ENCODE data around the gene ZBTB46.

ZBTB46 gene

DNA sequence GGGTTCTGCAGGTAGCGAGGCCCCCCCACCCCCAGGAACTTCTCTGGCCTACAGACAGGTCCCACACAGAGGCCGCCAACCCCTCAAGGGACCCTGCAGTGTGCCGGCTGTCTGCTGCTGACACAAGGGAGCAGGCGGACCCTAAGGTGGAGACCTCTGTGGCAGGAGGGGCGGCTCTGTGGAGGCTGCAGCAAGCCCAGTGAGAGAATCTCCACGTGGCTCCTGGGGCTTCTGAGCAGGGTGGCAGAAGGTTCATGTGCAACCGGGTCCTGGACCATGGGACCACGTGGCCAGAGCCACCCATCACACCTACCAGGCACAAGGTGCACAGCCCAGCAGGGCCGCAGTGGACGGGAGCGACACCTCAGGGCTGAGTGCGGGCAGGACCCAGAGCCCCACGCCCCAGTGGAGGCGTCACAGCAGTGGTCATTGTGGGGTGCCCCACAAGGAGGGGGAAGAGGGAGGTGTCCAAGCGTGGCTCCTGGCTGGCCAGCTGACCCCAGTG, 127.5 kb downstream of the ZBTB46 start:
- H2AFZ ChIP-seq (ENCODE audit: low read depth): no peak overlapping the region
- H3K79me2 ChIP-seq (ENCODE audit: insufficient read depth, low read depth): peaks cover 20% of the 10 kb centered on the region; the same call in 1 of the 2 replicates
- H3K4me3 ChIP-seq (IDR thresholded peaks at IDR 0.05; ENCODE audit: insufficient read depth, low read depth, low read length): no peak overlapping the region
- peaks cover 3% of the 10 kb centered on the region; the same call in 1 of the 2 replicates for H4K20me1 ChIP-seq (ENCODE audit: insufficient read depth)
- peaks cover 13% of the 10 kb centered on the region for H3K4me1 ChIP-seq (ENCODE audit: low read depth, poor library complexity, severe bottlenecking)
- no peak overlapping the region for H3K4me2 ChIP-seq
- H3K27ac ChIP-seq: no peak overlapping the region
- H3K36me3 ChIP-seq (ENCODE audit: insufficient read depth): no peaks in the 10 kb centered on the region
- no peak overlapping the region for H3K9ac ChIP-seq
- TF ChIP-seq, protein P1, sequence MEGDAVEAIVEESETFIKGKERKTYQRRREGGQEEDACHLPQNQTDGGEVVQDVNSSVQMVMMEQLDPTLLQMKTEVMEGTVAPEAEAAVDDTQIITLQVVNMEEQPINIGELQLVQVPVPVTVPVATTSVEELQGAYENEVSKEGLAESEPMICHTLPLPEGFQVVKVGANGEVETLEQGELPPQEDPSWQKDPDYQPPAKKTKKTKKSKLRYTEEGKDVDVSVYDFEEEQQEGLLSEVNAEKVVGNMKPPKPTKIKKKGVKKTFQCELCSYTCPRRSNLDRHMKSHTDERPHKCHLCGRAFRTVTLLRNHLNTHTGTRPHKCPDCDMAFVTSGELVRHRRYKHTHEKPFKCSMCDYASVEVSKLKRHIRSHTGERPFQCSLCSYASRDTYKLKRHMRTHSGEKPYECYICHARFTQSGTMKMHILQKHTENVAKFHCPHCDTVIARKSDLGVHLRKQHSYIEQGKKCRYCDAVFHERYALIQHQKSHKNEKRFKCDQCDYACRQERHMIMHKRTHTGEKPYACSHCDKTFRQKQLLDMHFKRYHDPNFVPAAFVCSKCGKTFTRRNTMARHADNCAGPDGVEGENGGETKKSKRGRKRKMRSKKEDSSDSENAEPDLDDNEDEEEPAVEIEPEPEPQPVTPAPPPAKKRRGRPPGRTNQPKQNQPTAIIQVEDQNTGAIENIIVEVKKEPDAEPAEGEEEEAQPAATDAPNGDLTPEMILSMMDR (conservative IDR thresholded peaks at IDR 0.05; ENCODE audit: low read depth, low read length): no peak
- no peaks in the 10 kb centered on the region for H3K27me3 ChIP-seq (ENCODE audit: insufficient read depth, low read depth)

DNA sequence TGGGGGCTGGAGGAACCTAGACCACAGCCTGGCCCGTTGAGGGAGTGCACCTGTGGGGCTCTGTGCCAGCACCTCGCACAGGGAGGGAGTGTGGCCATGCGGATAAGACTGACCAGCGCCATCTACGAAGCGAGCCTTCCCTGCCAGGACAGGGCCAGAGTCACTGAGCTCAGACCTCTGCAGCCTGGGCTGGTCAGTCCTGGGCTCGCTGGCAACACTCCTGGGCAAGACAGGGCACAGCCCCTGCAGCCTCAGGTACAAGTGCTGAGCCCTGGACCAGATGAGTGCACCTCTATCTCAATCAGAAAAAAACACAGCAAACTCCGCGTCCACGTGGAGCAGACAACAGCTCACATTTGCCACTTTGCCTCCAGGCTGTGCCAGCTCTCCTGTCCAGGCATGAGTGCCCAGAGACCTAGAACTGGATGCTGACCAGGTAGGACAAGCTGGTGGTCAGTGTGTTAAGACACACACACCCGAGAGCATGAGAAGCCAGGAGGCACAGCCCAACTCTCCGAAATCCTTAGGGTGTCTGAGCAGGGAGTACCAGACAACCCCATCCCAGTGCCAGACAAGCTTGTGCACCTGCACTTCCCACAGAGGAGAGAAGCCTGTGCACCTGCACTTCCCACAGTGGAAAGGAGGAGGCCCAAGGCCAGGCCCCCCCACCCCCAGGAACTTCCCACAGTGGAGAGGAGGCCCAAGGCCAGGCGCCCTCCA, 128.2 kb downstream of the ZBTB46 start:
- H3K27ac ChIP-seq: no peak overlapping the region
- peaks cover 12% of the 10 kb centered on the region for H3K4me1 ChIP-seq (ENCODE audit: low read depth, poor library complexity, severe bottlenecking)
- no peaks in the 10 kb centered on the region for H3K36me3 ChIP-seq (ENCODE audit: insufficient read depth)
- H3K27me3 ChIP-seq (ENCODE audit: insufficient read depth, low read depth): no peaks in the 10 kb centered on the region
- H3K4me3 ChIP-seq (IDR thresholded peaks at IDR 0.05; ENCODE audit: insufficient read depth, low read depth, low read length): no peak overlapping the region
- no peak overlapping the region for H3K9ac ChIP-seq
- no peak overlapping the region for H3K4me2 ChIP-seq
- H3K79me2 ChIP-seq (ENCODE audit: insufficient read depth, low read depth): peaks cover 18% of the 10 kb centered on the region; the same call in 1 of the 2 replicates
- TF ChIP-seq, protein P1 (conservative IDR thresholded peaks at IDR 0.05; ENCODE audit: low read depth, low read length): no peak
- no peak overlapping the region for H2AFZ ChIP-seq (ENCODE audit: low read depth)
- H4K20me1 ChIP-seq (ENCODE audit: insufficient read depth): 0 out of 2 replicates have a peak, but pooled peaks cover 3% of the 10 kb centered on the region

GRCh38 chr20:63702036-63702665, 128.9 kb downstream of the ZBTB46 start:
- peaks cover 12% of the 10 kb centered on the region for H3K4me1 ChIP-seq (ENCODE audit: low read depth, poor library complexity, severe bottlenecking)
- H3K4me2 ChIP-seq: no peak overlapping the region
- H3K36me3 ChIP-seq (ENCODE audit: insufficient read depth): no peaks in the 10 kb centered on the region
- H3K9ac ChIP-seq: no peak overlapping the region
- H3K27ac ChIP-seq: no peak overlapping the region
- H4K20me1 ChIP-seq (ENCODE audit: insufficient read depth): 0 out of 2 replicates have a peak, but pooled peaks cover 3% of the 10 kb centered on the region
- TF ChIP-seq, protein P1 (conservative IDR thresholded peaks at IDR 0.05; ENCODE audit: low read depth, low read length): no peak
- no peaks in the 10 kb centered on the region for H3K27me3 ChIP-seq (ENCODE audit: insufficient read depth, low read depth)
- H3K4me3 ChIP-seq (IDR thresholded peaks at IDR 0.05; ENCODE audit: insufficient read depth, low read depth, low read length): no peak overlapping the region
- H2AFZ ChIP-seq (ENCODE audit: low read depth): no peak overlapping the region
- H3K79me2 ChIP-seq (ENCODE audit: insufficient read depth, low read depth): peaks cover 17% of the 10 kb centered on the region; the same call in 1 of the 2 replicates

- H4K20me1 ChIP-seq (ENCODE audit: insufficient read depth): 0 out of 2 replicates have a peak, but pooled peaks cover 2% of the 10 kb centered on the region
- H3K27me3 ChIP-seq (ENCODE audit: insufficient read depth, low read depth): no peaks in the 10 kb centered on the region
- H2AFZ ChIP-seq (ENCODE audit: low read depth): no peak overlapping the region
- TF ChIP-seq, protein P1 (conservative IDR thresholded peaks at IDR 0.05; ENCODE audit: low read depth, low read length): no peak
- H3K4me1 ChIP-seq (ENCODE audit: low read depth, poor library complexity, severe bottlenecking): peaks cover 10% of the 10 kb centered on the region
- peaks cover 11% of the 10 kb centered on the region; the same call in 1 of the 2 replicates for H3K79me2 ChIP-seq (ENCODE audit: insufficient read depth, low read depth)
- no peak overlapping the region for H3K9ac ChIP-seq
- no peak overlapping the region for H3K4me2 ChIP-seq
- no peak overlapping the region for H3K27ac ChIP-seq
- no peak overlapping the region for H3K4me3 ChIP-seq (IDR thresholded peaks at IDR 0.05; ENCODE audit: insufficient read depth, low read depth, low read length)
- no peaks in the 10 kb centered on the region for H3K36me3 ChIP-seq (ENCODE audit: insufficient read depth)
These were observed 129.6 kb downstream of the ZBTB46 start for GRCh38 chr20:63701329-63702035.

Measured in KMS-11 (cell line).